Smooth muscle cell (in vitro differentiated cells): ENCODE results near the gene MME. TPM values are rescaled to one million over a fixed set of nuclear protein-coding genes. Genes with fewer than 3 reads are reported as not detected.

Experiments used
- DNase-seq: peaks from one replicate; lab custom pipeline; 2025; ENCODE audit not compliant: unreplicated experiment; lab: John Stamatoyannopoulos, UW
- H2AFZ ChIP-seq: fragments of 200-600 bp; sonication (generic); 2 replicates; pipeline ENCODE4 v1.6.0; 2016; ENCODE audit warnings: antibody characterized with exemption, low read depth, mild to moderate bottlenecking
- H3F3A ChIP-seq: fragments of 200-600 bp; sonication (generic); 2 replicates; pipeline ENCODE4 v1.6.0; 2017; ENCODE audit warnings: antibody characterized with exemption, low read depth
- H3K27ac ChIP-seq: fragments of 200-600 bp; sonication (generic); 2 replicates; pipeline ENCODE4 v1.5.1; 2016; ENCODE audit warnings: low read depth, mild to moderate bottlenecking
- H3K27me3 ChIP-seq: fragments of 200-600 bp; sonication (generic); 2 replicates; pipeline ENCODE4 v1.6.1; 2016; ENCODE audit warnings: low read depth, mild to moderate bottlenecking
- H3K36me3 ChIP-seq: fragments of 200-600 bp; sonication (generic); 2 replicates; pipeline ENCODE4 v1.5.1; 2016; ENCODE audit warnings: low read depth
- H3K4me1 ChIP-seq: fragments of 200-600 bp; sonication (generic); 2 replicates; pipeline ENCODE4 v1.5.1; 2016; ENCODE audit warnings: low read depth
- H3K4me2 ChIP-seq: fragments of 200-600 bp; sonication (generic); 2 replicates; pipeline ENCODE4 v1.6.0; 2016; ENCODE audit warnings: mild to moderate bottlenecking
- H3K4me3 ChIP-seq: fragments of 200-600 bp; sonication (generic); 2 replicates; pipeline ENCODE4 v1.5.1; 2016; ENCODE audit warnings: mild to moderate bottlenecking
- H3K79me2 ChIP-seq: fragments of 200-600 bp; sonication (generic); 2 replicates; pipeline ENCODE4 v1.6.0; 2016; ENCODE audit warnings: low read depth, mild to moderate bottlenecking
- H3K9ac ChIP-seq: fragments of 200-600 bp; sonication (generic); 2 replicates; pipeline ENCODE4 v1.6.0; 2016; ENCODE audit warnings: low read depth
- H3K9me3 ChIP-seq: fragments of 200-600 bp; sonication (generic); replicated peaks from 2 replicates; pipeline ENCODE4 v1.5.1; 2016; ENCODE audit warnings: low read depth
- H4K20me1 ChIP-seq: fragments of 200-600 bp; sonication (generic); 2 replicates; pipeline ENCODE4 v1.6.0; 2016; ENCODE audit warnings: low read depth
- WGBS: methylation state at CpG from one replicate; pipeline ENCODE4 v1.1.7; 2016; ENCODE audit warnings: low lambda C conversion rate; 5-methylcytosine and 5-hydroxymethylcytosine counted together
- polyA plus RNA-seq: library from polyadenylated mRNA; unstranded; fragments of >200 nt; fragmentation: Nextera tagmentation; extraction: Ambion mirVana; gene quantifications from 2 replicates; pipeline ENCODE4 v1.2.1, GENCODE V29; 2016
- total RNA-seq: library from RNA; depleted of rRNA; stranded (reverse); fragments of >200 nt; gene quantifications from 2 replicates; pipeline ENCODE4 v1.2.3, GENCODE V29; 2014
- TF ChIP-seq, protein P1 (sequence below): fragments of 200-600 bp; sonication (generic); IDR thresholded peaks from 2 replicates; pipeline ENCODE4 v1.5.1; 2017; ENCODE audit warnings: borderline replicate concordance, mild to moderate bottlenecking, antibody characterized with exemption; ENCODE audit not compliant: insufficient read depth, poor library complexity, severe bottlenecking

Gene MME
- total and polyA plus RNA-seq, 2 experiments from 2014 or later = 79.2 to 136 TPM

- no peak overlapping the region for H3K9ac ChIP-seq
- WGBS = 97% methylated on average over 2 of the region's 2 CpGs
- H4K20me1 ChIP-seq = no peaks in the 10 kb centered on the region
- H3K36me3 ChIP-seq = peaks cover 10% of the 10 kb centered on the region
- H3F3A ChIP-seq = no peaks in the 10 kb centered on the region
- DNase-seq = no peak
- no peak overlapping the region for H3K4me3 ChIP-seq
- no peak overlapping the region for H3K4me2 ChIP-seq
- no peaks in the 10 kb centered on the region for H3K79me2 ChIP-seq
- no peak overlapping the region for H2AFZ ChIP-seq
- H3K4me1 ChIP-seq = no peaks in the 10 kb centered on the region
- H3K9me3 ChIP-seq = no peaks in the 10 kb centered on the region
- H3K27me3 ChIP-seq = no peaks in the 10 kb centered on the region
- TF ChIP-seq, protein P1, sequence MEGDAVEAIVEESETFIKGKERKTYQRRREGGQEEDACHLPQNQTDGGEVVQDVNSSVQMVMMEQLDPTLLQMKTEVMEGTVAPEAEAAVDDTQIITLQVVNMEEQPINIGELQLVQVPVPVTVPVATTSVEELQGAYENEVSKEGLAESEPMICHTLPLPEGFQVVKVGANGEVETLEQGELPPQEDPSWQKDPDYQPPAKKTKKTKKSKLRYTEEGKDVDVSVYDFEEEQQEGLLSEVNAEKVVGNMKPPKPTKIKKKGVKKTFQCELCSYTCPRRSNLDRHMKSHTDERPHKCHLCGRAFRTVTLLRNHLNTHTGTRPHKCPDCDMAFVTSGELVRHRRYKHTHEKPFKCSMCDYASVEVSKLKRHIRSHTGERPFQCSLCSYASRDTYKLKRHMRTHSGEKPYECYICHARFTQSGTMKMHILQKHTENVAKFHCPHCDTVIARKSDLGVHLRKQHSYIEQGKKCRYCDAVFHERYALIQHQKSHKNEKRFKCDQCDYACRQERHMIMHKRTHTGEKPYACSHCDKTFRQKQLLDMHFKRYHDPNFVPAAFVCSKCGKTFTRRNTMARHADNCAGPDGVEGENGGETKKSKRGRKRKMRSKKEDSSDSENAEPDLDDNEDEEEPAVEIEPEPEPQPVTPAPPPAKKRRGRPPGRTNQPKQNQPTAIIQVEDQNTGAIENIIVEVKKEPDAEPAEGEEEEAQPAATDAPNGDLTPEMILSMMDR = no peak
- H3K27ac ChIP-seq = no peak overlapping the region
Measured at GRCh38 chr3:155169197-155169596, 89.1 kb downstream of the MME start.

DNA sequence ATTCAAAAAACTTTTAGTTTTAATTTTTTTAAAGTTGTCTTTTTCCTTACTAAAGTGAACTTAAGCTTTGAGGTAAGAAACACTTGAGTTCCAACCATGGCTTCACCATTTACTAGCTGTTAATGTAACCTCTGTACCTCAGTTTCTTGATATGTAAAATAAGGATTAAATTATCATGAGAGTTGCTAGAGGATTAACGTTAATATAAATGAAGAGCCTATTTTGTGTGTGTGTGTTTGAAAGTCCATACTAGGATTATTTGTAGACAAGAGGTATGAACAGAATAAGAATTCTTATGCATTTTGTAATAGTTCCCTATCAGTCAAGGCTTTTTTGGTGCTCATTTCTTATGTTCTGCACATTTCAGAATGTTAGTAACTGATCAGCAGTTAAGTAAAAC, 93.7 kb downstream of the MME start:
- H3K36me3 ChIP-seq = peaks cover 19% of the 10 kb centered on the region
- 92% methylated on average over 1 of the region's 1 CpG for WGBS

GRCh38 chr3:155178810-155179436, 98.8 kb downstream of the MME start:
- DNase-seq = no peak
- Histone ChIP-seq H2AFZ (no peak overlapping the region), H3K36me3 (peaks cover 12% of the 10 kb centered on the region), H3K9me3 (no peaks in the 10 kb centered on the region), H4K20me1 (no peaks in the 10 kb centered on the region), H3K4me1 (no peaks in the 10 kb centered on the region), H3K4me2 (no peak overlapping the region), H3K9ac (no peak overlapping the region), H3K79me2 (no peaks in the 10 kb centered on the region), H3F3A (no peaks in the 10 kb centered on the region), H3K27ac (no peak overlapping the region), H3K27me3 (no peaks in the 10 kb centered on the region), H3K4me3 (no peak overlapping the region)
- WGBS = 96% methylated on average over 3 of the region's 3 CpGs
- TF ChIP-seq, protein P1 = no peak

More for the DNA sequence above, 93.7 kb downstream of the MME start:
- Histone ChIP-seq H3K9ac (no peak overlapping the region), H3K4me2 (no peak overlapping the region), H3F3A (no peaks in the 10 kb centered on the region), H3K27ac (no peak overlapping the region), H3K4me1 (no peaks in the 10 kb centered on the region), H3K79me2 (no peaks in the 10 kb centered on the region), H3K9me3 (no peaks in the 10 kb centered on the region), H3K27me3 (no peaks in the 10 kb centered on the region), H4K20me1 (no peaks in the 10 kb centered on the region), H3K4me3 (no peak overlapping the region), H2AFZ (no peak overlapping the region)
- no peak for DNase-seq
- TF ChIP-seq, protein P1 = no peak

- no peak overlapping the region for H3K4me3 ChIP-seq
- no peaks in the 10 kb centered on the region for H3K79me2 ChIP-seq
- no peaks in the 10 kb centered on the region for H3K4me1 ChIP-seq
- no peak for DNase-seq
- no peak overlapping the region for H3K9ac ChIP-seq
- H3K27me3 ChIP-seq = no peaks in the 10 kb centered on the region
- H3K9me3 ChIP-seq = no peaks in the 10 kb centered on the region
- H3F3A ChIP-seq = no peaks in the 10 kb centered on the region
- no peak overlapping the region for H3K4me2 ChIP-seq
- TF ChIP-seq, protein P1 = no peak
- H3K36me3 ChIP-seq = peaks cover 12% of the 10 kb centered on the region
- no peak overlapping the region for H3K27ac ChIP-seq
- WGBS = 88% methylated on average over 2 of the region's 2 CpGs
- H4K20me1 ChIP-seq = no peaks in the 10 kb centered on the region
- no peak overlapping the region for H2AFZ ChIP-seq
Measured at GRCh38 chr3:155179437-155179827, 99.3 kb downstream of the MME start.
